Ureter (tissue), 1 donor: ENCODE results near the gene ZFYVE27. TPM values are rescaled to one million over a fixed set of nuclear protein-coding genes. Genes with fewer than 3 reads are reported as not detected.
"Not testable (repeated sequence)": the region's sequence is repeated elsewhere in the genome, so short reads cannot be mapped to it uniquely, and the experiment has no call there.

Experiments used
- DNase-seq: peaks from one replicate; pipeline ENCODE4 v3.0.0-alpha.2; 2020; ENCODE audit warnings: low spot score
- total RNA-seq: library from RNA; stranded (reverse); gene quantifications from one replicate; pipeline ENCODE4 v1.2.4, GENCODE V29; 2023
- donor health status: DM: yes; HTN: yes; CAD: no.

ZFYVE27 gene, protein sequence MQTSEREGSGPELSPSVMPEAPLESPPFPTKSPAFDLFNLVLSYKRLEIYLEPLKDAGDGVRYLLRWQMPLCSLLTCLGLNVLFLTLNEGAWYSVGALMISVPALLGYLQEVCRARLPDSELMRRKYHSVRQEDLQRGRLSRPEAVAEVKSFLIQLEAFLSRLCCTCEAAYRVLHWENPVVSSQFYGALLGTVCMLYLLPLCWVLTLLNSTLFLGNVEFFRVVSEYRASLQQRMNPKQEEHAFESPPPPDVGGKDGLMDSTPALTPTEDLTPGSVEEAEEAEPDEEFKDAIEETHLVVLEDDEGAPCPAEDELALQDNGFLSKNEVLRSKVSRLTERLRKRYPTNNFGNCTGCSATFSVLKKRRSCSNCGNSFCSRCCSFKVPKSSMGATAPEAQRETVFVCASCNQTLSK
- total RNA-seq, result 33.8 TPM

GRCh38 chr10:97736902-97737769 is at the start of gene ZFYVE27:
Gene ZFYVE27 (plus strand): TSS chr10:97737128. CDS start chr10:97738478, 1,350 bp downstream.
- DNase-seq, result peak; percentile 98

- DNase-seq, result no peak
Measured at GRCh38 chr10:97687785-97688781, 48.8 kb upstream of the ZFYVE27 start.

DNA sequence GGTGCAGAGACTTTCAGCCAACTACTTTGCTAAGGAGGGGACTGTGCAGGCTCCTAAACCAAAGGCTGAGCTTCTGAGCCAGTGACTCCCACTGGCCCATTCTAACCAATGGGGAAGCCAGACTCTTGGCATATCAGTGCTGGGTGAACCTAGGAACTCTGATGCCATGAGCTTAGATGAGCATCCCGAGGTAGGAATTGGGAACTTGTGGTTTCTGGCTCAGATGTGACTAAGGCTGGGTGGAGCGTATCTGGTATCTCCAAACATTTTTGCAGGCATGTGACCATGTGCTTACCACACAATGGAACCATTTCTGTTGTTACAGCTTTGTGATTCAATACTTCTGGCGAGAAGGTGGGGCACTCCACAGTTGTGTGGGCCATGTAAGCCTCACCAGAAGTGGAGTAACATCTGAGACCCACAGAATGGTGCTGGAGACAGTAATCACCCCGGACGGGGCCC is 47.3 kb upstream of the ZFYVE27 start:
- no peak for DNase-seq

- no peak for DNase-seq
Measured at GRCh38 chr10:97690133-97690532, 46.8 kb upstream of the ZFYVE27 start.

DNA sequence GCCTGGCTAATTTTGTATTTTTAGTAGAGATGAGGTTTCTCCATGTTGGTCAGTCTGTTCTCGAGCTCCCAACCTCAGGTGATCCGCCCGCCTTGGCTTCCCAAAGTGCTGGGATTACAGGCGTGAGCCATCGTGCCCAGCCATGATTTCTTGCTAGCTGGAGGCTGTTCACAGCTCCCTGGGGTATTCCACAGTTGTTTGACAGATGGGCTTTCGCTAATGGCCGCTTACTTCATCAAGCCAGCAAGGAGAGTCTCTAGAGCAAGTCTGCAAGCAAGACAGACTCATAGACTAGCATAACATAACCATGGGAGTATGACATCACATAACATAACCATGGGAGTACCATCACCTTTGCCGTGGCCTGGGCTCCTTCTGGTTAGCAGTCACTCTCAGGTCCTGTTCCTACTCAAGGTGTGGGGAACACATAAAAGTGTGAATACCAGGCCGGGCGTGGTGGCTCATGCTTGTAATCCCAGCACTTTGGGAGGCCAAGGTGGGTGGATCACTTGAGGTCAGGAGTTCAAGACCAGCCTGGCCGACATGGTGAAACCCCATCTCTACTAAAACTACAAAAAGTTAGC is 38.8 kb upstream of the ZFYVE27 start:
- DNase-seq, result not testable (repeated sequence)

GRCh38 chr10:97701438-97702069 is 35.4 kb upstream of the ZFYVE27 start:
- no peak for DNase-seq

DNA sequence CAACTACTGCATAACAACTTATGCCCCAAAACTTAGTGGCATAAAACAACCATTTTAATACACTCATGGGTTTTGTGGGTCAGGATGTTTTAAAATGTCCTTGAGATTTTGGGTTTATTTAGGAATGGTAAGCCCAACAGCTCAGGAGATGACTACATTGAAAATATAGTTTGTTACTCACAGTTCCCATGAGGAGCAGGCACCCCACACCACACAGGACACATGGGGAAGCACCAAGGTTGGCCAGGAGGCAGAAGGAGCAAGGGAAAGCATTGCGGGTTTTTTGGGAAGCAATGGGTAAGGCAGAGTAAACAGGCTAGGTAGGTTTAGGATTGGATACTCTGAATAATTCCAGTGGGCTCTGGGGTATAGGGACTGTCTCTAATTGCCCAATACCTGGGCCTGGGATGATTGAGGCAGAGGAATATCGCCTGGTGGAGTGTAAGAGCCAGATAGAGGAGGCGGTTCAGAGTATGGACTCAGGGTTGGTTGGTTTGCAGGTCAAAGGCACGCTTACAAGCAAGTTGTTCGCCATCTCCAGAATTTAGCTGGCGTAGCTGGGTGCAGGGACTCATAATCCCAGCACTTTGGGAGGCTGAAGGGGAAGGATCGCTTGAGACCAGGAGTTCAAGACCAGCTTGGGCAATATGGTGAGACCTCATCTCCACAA is 33.4 kb upstream of the ZFYVE27 start:
- no peak for DNase-seq

GRCh38 chr10:97704341-97704740 is 32.6 kb upstream of the ZFYVE27 start:
- DNase-seq, result no peak

- DNase-seq, result no peak
Measured at GRCh38 chr10:97705006-97705670, 31.8 kb upstream of the ZFYVE27 start.

GRCh38 chr10:97707134-97707861 is 29.6 kb upstream of the ZFYVE27 start:
- no peak for DNase-seq

DNA sequence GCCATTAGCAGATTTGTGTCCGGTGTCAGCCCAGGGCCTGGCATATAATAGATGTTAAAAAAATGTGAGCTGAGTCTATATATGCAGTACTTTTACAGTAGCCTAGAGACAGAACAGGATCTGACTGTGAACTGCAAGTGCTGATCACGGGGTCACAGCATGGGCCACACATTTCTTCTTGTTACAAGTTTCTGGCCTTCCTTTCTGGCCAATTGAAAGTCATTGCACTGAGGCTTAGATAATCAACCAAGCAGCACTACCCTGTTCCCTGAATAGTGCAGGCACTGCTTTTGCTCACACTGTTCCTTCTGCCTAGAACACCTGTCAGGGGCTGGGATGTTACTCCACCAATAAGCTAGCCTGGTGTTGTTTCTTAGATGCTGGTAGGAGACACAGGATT is 28.8 kb upstream of the ZFYVE27 start:
- no peak for DNase-seq

DNA sequence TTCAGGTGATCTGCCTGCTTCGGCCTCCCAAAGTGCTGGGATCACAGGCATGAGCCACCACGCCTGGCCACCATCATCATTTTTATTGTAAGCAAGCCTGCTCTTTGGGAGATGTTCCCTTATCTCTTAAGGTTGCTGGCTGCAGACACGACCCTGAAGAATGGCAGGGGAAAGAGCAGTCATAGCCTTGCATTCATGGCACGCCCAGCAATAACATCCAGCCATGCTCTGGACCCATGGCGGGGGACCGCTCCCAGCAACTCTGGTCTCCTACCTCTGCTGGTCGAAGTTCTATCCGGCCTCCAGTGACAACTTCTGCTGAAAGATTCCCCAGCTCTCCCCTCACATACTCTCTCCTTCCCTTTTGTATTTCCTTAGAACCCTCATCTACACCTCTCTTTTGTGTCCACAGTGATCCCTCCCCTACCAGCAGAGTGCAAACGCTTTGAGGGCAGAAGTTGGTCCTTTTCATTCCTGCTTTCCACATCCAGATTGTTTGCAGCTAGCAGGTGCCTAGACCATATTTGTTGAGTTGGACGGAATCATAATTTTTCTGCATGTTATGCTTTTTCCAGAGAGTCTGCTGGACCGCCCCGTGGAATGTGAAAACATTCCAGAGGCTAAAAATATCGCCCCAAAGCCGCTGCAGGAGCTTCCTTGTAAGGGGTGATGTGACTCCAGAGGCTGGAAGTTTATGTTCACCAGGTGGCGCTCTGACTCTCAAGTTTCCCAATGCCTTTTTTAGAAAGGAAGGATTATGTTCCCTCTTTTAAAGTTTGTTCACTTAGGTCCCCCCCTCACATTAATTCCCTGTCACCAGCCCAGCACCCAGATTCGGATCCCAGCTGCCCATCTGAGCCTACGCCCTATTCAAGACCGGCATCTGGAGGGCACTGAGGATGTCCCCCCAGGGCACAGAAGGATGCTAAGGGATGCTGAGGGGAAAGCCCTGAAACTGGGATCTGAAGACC is 27.7 kb upstream of the ZFYVE27 start:
- DNase-seq, result peak; percentile 85

DNA sequence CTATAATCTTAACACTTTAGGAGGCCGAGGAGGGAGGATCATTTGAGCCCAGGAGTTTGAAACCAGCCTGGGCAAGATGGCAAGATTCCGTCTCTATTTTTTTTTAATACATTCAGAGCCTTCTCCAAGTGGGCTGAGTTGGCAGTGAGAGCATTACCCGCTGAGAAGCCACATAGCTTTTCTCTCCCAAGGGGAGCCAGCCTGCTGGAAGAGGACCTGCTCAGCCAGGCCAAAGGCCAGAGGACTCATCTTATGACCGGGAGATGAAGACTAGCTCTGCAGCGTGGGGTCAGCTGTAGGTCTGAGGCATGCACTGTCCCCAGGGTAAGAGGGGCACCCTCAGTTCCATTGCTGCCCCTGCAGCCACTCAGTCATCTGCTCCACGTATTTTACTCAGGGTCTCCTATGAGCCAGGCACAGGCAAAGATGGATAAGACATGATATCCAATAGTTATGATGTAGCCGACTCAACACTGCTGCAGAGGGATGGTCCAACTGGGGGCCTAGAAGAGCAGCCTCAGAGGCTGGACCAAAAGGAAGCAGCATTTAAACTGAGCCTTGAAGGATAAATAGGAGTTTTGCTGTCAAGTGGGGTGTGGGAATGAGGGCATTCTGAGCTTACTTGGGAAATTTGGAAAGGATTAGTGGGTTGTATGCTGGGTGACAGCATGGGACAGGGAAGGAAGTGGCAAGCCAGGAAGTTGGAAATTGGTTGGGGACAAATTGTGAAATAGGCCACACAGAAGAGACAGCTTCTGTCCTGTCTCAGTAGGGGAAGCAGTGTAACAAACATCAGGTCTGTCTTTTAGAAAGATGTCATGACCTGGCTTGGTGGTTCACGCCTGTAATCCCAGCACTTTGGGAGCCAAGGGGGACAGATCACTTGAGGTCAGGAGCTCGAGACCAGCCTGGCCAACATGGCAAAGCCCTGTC is 25.0 kb upstream of the ZFYVE27 start:
- DNase-seq, result no peak

DNA sequence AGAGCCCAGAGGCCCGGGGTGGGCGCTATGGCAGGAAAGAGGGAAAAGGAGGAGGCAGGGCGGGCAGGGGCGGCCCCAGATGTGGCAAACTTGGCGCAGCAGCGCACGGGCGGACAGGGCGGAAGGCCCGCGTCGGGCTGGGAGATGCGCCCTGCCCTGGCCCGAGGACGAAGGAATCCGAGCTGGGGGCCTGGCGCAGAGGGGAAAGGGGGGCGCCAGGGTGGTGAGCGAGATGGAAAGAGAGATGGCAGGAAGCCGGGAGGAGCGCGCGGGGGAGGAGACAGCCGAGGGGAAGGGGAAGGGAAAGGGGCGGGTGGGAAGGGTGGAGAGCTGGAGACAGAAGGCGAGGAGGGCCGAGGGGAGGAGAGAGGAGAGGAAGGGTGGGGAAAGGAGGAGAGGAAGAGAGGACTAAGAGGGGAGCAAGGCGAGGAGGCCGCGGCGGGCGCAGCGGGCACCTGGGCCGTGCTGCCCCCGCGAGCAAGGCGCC is 23.5 kb upstream of the ZFYVE27 start, which contains the start of gene MARVELD1:
MARVELD1 (plus strand) TSS at position 392 of the 487 bp plus-strand sequence. CDS start 147 bp downstream, outside the sequence.
- DNase-seq, result peak; percentile 90

DNA sequence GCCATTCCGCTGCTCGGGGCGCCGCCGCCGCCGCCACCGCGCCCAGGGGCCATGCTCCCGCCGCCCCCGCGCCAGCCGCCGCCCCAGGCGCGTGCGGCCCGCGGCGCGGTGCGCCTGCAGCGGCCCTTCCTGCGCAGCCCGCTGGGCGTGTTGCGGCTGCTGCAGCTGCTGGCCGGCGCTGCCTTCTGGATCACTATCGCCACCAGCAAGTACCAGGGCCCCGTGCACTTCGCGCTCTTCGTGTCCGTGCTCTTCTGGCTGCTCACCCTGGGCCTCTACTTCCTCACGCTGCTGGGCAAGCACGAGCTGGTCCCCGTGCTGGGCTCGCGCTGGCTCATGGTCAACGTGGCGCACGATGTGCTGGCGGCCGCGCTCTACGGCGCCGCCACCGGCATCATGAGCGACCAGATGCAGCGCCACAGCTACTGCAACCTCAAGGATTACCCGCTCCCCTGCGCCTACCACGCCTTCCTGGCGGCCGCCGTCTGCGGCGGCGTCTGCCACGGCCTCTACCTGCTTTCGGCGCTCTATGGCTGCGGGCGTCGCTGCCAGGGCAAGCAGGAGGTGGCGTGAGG is 23.0 kb upstream of the ZFYVE27 start:
- DNase-seq, result peak; percentile 75
